Mammary epithelial cell (primary cell): Measurements from ENCODE around the gene TERB1.

ENCODE experiments used
- CTCF ChIP-seq, 2 donors: IDR thresholded peaks in 1 of 2; conservative IDR thresholded peaks in 1 of 2; 2 replicates each; pipeline ENCODE4 v1.5.1; 2011 to 2012; ENCODE audit warnings: inconsistent platforms in 2 of 2, low read length in 2 of 2, mild to moderate bottlenecking in 2 of 2, control low read depth in 1 of 2, low read depth in 1 of 2; ENCODE audit not compliant: insufficient read depth in 1 of 2; ENCODE audit errors: extremely low read depth in 1 of 2
- EZH2 ChIP-seq: IDR thresholded peaks from 2 replicates; pipeline ENCODE4 v1.6.1; 2012; ENCODE audit warnings: low read length, inconsistent platforms, borderline replicate concordance

GRCh38 chr16:66841366-66841765, 40.0 kb upstream of the TERB1 start:
- no peak for TF ChIP-seq CTCF (conservative IDR thresholded peaks at IDR 0.05 in 1 of 2, IDR thresholded peaks at IDR 0.05 in 1 of 2; ENCODE audit: extremely low read depth in 1 of 2, insufficient read depth in 1 of 2, low read depth in 1 of 2, low read length in 2 of 2)
- no peak for TF ChIP-seq EZH2
